Measurements from ENCODE around the gene SPEM1. TPM values are rescaled to one million over a fixed set of nuclear protein-coding genes. Genes with fewer than 3 reads are reported as not detected.

Gene SPEM1
- total and polyA plus RNA-seq, 11 donors: not detected

DNA sequence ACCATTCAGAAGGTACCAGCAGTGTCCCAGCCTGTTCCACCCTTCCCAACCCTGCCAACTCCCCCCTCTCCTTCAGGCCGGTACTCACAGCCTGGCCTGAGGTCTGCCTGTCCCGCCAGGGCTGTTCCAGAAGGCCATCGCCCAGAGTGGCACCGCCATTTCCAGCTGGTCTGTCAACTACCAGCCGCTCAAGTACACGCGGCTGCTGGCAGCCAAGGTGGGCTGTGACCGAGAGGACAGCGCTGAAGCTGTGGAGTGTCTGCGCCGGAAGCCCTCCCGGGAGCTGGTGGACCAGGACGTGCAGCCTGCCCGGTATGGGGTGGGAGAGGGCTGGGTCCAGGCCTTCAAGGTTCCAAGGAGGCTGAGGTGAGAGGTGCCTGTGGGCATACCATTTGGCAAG lies 5.3 kb upstream of the SPEM1 start:
- WGBS, 4 donors: 83 to 86% (median 86%) methylated on average over 9 to 14 of the region's 14 CpGs
- Histone ChIP-seq H3K27me3 (no peaks in the 10 kb centered on the region), H3K9me3 (no peaks in the 10 kb centered on the region), H3K27ac (no peak overlapping the region), H3K4me3 (no peak overlapping the region), H3K36me3 (peaks cover 0 to 19% (median 0%) of the 10 kb centered on the region in 9 donors), H3K4me1 (no peaks in the 10 kb centered on the region)
- no peak for TF ChIP-seq POLR2A (IDR thresholded peaks at IDR 0.05)
- TF ChIP-seq, protein P1, sequence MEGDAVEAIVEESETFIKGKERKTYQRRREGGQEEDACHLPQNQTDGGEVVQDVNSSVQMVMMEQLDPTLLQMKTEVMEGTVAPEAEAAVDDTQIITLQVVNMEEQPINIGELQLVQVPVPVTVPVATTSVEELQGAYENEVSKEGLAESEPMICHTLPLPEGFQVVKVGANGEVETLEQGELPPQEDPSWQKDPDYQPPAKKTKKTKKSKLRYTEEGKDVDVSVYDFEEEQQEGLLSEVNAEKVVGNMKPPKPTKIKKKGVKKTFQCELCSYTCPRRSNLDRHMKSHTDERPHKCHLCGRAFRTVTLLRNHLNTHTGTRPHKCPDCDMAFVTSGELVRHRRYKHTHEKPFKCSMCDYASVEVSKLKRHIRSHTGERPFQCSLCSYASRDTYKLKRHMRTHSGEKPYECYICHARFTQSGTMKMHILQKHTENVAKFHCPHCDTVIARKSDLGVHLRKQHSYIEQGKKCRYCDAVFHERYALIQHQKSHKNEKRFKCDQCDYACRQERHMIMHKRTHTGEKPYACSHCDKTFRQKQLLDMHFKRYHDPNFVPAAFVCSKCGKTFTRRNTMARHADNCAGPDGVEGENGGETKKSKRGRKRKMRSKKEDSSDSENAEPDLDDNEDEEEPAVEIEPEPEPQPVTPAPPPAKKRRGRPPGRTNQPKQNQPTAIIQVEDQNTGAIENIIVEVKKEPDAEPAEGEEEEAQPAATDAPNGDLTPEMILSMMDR (IDR thresholded peaks at IDR 0.05): no peak
- intact Hi-C loops (cut with DNase I): no loop called here
- ATAC-seq (no peak), DNase-seq (no peak)

DNA sequence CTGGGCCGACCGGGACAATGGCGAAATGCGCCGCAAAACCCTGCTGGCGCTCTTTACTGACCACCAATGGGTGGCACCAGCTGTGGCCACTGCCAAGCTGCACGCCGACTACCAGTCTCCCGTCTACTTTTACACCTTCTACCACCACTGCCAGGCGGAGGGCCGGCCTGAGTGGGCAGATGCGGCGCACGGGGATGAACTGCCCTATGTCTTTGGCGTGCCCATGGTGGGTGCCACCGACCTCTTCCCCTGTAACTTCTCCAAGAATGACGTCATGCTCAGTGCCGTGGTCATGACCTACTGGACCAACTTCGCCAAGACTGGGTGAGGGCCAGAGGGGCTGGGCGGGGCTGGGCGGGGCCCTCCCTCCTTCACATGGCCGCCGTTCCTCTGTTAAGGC lies 4.3 kb upstream of the SPEM1 start:
- no peak for DNase-seq
- TF ChIP-seq POLR2A (IDR thresholded peaks at IDR 0.05): no peak
- TF ChIP-seq, protein P1 (IDR thresholded peaks at IDR 0.05): no peak

DNA sequence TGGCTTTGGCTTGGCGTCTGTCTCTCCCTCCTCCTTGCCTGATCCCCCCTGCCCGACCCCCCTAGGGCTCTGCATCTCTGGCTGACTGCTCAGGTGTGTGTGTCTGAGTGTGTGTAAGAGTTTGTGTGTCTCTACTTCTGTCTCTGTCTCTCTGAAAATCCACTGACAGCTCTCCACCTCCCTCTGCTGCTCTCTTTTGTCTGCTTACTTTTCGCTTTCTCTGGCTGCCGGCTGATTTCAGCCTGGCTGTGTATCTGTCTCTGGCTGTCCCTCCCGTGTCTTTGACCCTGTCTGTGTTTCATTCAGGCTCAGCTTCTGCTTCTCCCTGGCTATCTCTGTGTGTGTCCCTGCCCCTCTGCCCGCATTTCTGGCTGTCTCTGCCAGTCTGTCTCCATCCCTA lies 3.8 kb upstream of the SPEM1 start:
- TF ChIP-seq, protein P1 (IDR thresholded peaks at IDR 0.05): no peak
- TF ChIP-seq POLR2A (IDR thresholded peaks at IDR 0.05): no peak
- Histone ChIP-seq H3K27me3 (no peaks in the 10 kb centered on the region), H3K4me1 (no peaks in the 10 kb centered on the region), H3K27ac (no peak overlapping the region), H3K36me3 (peaks cover 0 to 19% (median 0%) of the 10 kb centered on the region in 9 donors), H3K9me3 (no peaks in the 10 kb centered on the region), H3K4me3 (no peak overlapping the region)
- intact Hi-C loops (cut with DNase I): no loop called here
- 79 to 84% (median 82%) methylated on average over 6 of the region's 6 CpGs for WGBS, 4 donors
- ATAC-seq: no peak
- DNase-seq: peak in 1 of 5 donors; percentile 13

More for the DNA sequence above, 4.3 kb upstream of the SPEM1 start:
- Histone ChIP-seq H3K4me3 (no peak overlapping the region), H3K4me1 (no peaks in the 10 kb centered on the region), H3K27me3 (no peaks in the 10 kb centered on the region), H3K36me3 (peaks cover 0 to 19% (median 0%) of the 10 kb centered on the region in 9 donors), H3K9me3 (no peaks in the 10 kb centered on the region), H3K27ac (no peak overlapping the region)
- ATAC-seq: no peak
- intact Hi-C loops (cut with DNase I): no loop called here
- WGBS, 4 donors: 90 to 93% (median 91%) methylated on average over 18 to 23 of the region's 23 CpGs

GRCh38 chr17:7417056-7417655 lies 3.0 kb upstream of the SPEM1 start:
- intact Hi-C loops (cut with DNase I): no loop called here
- Histone ChIP-seq H3K27ac (no peak overlapping the region), H3K4me3 (no peak overlapping the region), H3K36me3 (peaks cover 0 to 19% (median 0%) of the 10 kb centered on the region in 9 donors), H3K9me3 (no peaks in the 10 kb centered on the region), H3K27me3 (no peaks in the 10 kb centered on the region), H3K4me1 (no peaks in the 10 kb centered on the region)
- no peak for ATAC-seq
- 94 to 96% (median 95%) methylated on average over 30 to 54 of the region's 54 CpGs for WGBS, 4 donors
- TF ChIP-seq, protein P1 (IDR thresholded peaks at IDR 0.05): no peak
- TF ChIP-seq POLR2A (IDR thresholded peaks at IDR 0.05): no peak
- DNase-seq: peak in 1 of 5 donors; percentile 45

Measured in heart left ventricle (tissue), 16 donors.